Stomach (tissue), 4 donors: Measurements from ENCODE around the gene SLC22A1.

ENCODE experiments used
- CTCF ChIP-seq, 7 experiments: fragments of 450-650 bp in 4 of 7; fragments of 200-600 bp in 3 of 7; sonication (generic) in 3 of 7; IDR thresholded peaks; one replicate each; pipeline ENCODE4 v1.5.1; 2016 to 2019; ENCODE audit warnings: antibody characterized with exemption in 7 of 7, control low read depth in 2 of 7, mild to moderate bottlenecking in 1 of 7
- EP300 ChIP-seq: sonication (generic); formaldehyde crosslinking; IDR thresholded peaks from one replicate; pipeline ENCODE4 v1.6.1; 2017; ENCODE audit warnings: antibody characterized with exemption
- POLR2A ChIP-seq, 4 donors: fragments of 450-650 bp; IDR thresholded peaks; one replicate each; pipeline ENCODE4 v1.6.1; 2016; ENCODE audit warnings: antibody characterized with exemption in 4 of 4, control low read depth in 2 of 4, mild to moderate bottlenecking in 1 of 4, moderate library complexity in 1 of 4
- POLR2AphosphoS5 ChIP-seq, 3 donors: sonication (generic); formaldehyde crosslinking; IDR thresholded peaks; one replicate each; pipeline ENCODE4 v1.6.1; 2016; ENCODE audit warnings: antibody characterized with exemption in 3 of 3

- TF ChIP-seq POLR2A (IDR thresholded peaks at IDR 0.05) (no peak), CTCF (IDR thresholded peaks at IDR 0.05) (no peak), POLR2AphosphoS5 (IDR thresholded peaks at IDR 0.05) (no peak), EP300 (no peak)
Measured at GRCh38 chr6:160101277-160102205, 20.1 kb upstream of the SLC22A1 start.
